Activated B cell treated with CpG ODN at 0.5 μM for 24 hours (primary cell): ENCODE data around the gene GPA33. TPM values are rescaled to one million over a fixed set of nuclear protein-coding genes. Genes with fewer than 3 reads are reported as not detected.

Source experiments
- ATAC-seq: fragments of 200-7000 bp; cut with Tn5 transposase; one replicate; pipeline ENCODE4 v1.10.0; 2021; ENCODE audit warnings: low read depth, mild to moderate bottlenecking, moderate library complexity
- CTCF ChIA-PET: fragments of 350-600 bp; sonication (Branson Sonifier 250); formaldehyde crosslinking; loops from one replicate; lab custom pipeline; 2021; ENCODE audit warnings: antibody characterized with exemption; lab: Charles Lee
- POLR2A ChIA-PET: fragments of 350-600 bp; sonication (Branson Sonifier 250); formaldehyde crosslinking; loops from one replicate; lab custom pipeline; 2021; ENCODE audit warnings: antibody characterized with exemption; lab: Charles Lee
- DNase-seq: peaks from one replicate; pipeline ENCODE4 v3.0.0; 2022
- H3K27ac Mint-ChIP-seq: one replicate; pipeline ENCODE4 v1.8.0; 2020; ENCODE audit warnings: mixed read lengths
- H3K27me3 Mint-ChIP-seq: one replicate; pipeline ENCODE4 v1.8.0; 2021; ENCODE audit warnings: mixed read lengths
- H3K36me3 Mint-ChIP-seq: one replicate; pipeline ENCODE4 v1.8.0; 2021; ENCODE audit warnings: low read depth, mixed read lengths
- H3K4me1 Mint-ChIP-seq: one replicate; pipeline ENCODE4 v1.8.0; 2021; ENCODE audit warnings: mixed read lengths
- H3K4me3 Mint-ChIP-seq: one replicate; pipeline ENCODE4 v1.8.0; 2020; ENCODE audit warnings: mild to moderate bottlenecking, mixed read lengths
- H3K9me3 Mint-ChIP-seq: one replicate; pipeline ENCODE4 v1.8.0; 2020; ENCODE audit warnings: mixed read lengths
- intact Hi-C: fragments of 100-400 bp; cut with micrococcal nuclease; formaldehyde crosslinking; loops from one replicate; pipeline ENCODE4 v1.15.1; 2024
- total RNA-seq: library from RNA; stranded (reverse); gene quantifications from 2 replicates; pipeline ENCODE4 v1.2.3, GENCODE V29; 2022
- TF ChIP-seq, protein P1 (sequence below): fragments of 200-600 bp; IDR thresholded peaks from one replicate; pipeline ENCODE4 v1.8.0; 2022; ENCODE audit warnings: antibody characterized with exemption, mild to moderate bottlenecking

The GPA33 gene
- total RNA-seq, 1 donor from 2014 or later, result not detected

- H3K9me3 Mint-ChIP-seq, result no peaks in the 10 kb centered on the region
- TF ChIP-seq, protein P1, sequence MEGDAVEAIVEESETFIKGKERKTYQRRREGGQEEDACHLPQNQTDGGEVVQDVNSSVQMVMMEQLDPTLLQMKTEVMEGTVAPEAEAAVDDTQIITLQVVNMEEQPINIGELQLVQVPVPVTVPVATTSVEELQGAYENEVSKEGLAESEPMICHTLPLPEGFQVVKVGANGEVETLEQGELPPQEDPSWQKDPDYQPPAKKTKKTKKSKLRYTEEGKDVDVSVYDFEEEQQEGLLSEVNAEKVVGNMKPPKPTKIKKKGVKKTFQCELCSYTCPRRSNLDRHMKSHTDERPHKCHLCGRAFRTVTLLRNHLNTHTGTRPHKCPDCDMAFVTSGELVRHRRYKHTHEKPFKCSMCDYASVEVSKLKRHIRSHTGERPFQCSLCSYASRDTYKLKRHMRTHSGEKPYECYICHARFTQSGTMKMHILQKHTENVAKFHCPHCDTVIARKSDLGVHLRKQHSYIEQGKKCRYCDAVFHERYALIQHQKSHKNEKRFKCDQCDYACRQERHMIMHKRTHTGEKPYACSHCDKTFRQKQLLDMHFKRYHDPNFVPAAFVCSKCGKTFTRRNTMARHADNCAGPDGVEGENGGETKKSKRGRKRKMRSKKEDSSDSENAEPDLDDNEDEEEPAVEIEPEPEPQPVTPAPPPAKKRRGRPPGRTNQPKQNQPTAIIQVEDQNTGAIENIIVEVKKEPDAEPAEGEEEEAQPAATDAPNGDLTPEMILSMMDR, result no peak
- DNase-seq (no peak), ATAC-seq (no peak)
- CTCF ChIA-PET, result no interaction called here
- H3K27ac Mint-ChIP-seq, result no peak overlapping the region
- H3K27me3 Mint-ChIP-seq, result peaks cover 29% of the 10 kb centered on the region
- no peaks in the 10 kb centered on the region for H3K36me3 Mint-ChIP-seq
- intact Hi-C loops, result no loop called here
- H3K4me1 Mint-ChIP-seq, result no peaks in the 10 kb centered on the region
- POLR2A ChIA-PET, result no interaction called here
- H3K4me3 Mint-ChIP-seq, result no peak overlapping the region
These were observed 76.9 kb downstream of the GPA33 start for GRCh38 chr1:167013108-167013929.

GRCh38 chr1:167012570-167012969, 77.6 kb downstream of the GPA33 start:
- intact Hi-C loops, result no loop called here
- no peak for ATAC-seq
- no peak for DNase-seq
- Mint-ChIP-seq H3K27ac (no peak overlapping the region), H3K4me3 (no peak overlapping the region), H3K27me3 (peaks cover 29% of the 10 kb centered on the region), H3K36me3 (no peaks in the 10 kb centered on the region), H3K4me1 (no peaks in the 10 kb centered on the region), H3K9me3 (no peaks in the 10 kb centered on the region)
- TF ChIP-seq, protein P1, result no peak
- POLR2A ChIA-PET, result no interaction called here
- CTCF ChIA-PET, result no interaction called here

- Mint-ChIP-seq H3K9me3 (no peaks in the 10 kb centered on the region), H3K27me3 (peaks cover 29% of the 10 kb centered on the region), H3K27ac (no peak overlapping the region), H3K4me3 (no peak overlapping the region), H3K36me3 (no peaks in the 10 kb centered on the region), H3K4me1 (no peaks in the 10 kb centered on the region)
- POLR2A ChIA-PET, result no interaction called here
- CTCF ChIA-PET, result no interaction called here
- intact Hi-C loops, result no loop called here
- TF ChIP-seq, protein P1, result no peak
- DNase-seq (no peak), ATAC-seq (no peak)
These were observed 78.5 kb downstream of the GPA33 start for GRCh38 chr1:167011560-167012191.

DNA sequence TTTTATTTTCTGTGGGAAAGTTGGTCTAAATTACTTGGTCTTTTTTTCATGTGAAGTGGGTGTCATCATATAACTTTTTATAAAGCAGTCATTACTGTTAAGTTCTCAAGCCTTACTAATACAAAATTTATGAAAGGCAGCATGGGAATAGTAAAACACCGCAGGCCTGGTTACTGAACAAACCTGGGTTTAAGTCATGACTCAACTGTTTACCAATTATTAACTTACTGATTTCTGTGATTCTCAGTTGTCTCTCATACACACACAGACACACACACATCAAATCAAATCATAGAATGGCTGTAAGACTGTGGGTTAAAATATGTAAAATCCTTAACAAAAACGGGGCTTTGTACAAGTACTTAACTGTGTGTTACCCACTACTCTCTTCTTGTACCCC, 86.5 kb downstream of the GPA33 start:
- DNase-seq (no peak), ATAC-seq (no peak)
- Mint-ChIP-seq H3K27ac (no peak overlapping the region), H3K4me3 (no peak overlapping the region), H3K9me3 (peaks cover 7% of the 10 kb centered on the region), H3K27me3 (peaks cover 6% of the 10 kb centered on the region), H3K36me3 (no peaks in the 10 kb centered on the region), H3K4me1 (no peaks in the 10 kb centered on the region)
- intact Hi-C loops, result loop anchor here (5.0 kb wide), 1 partner anchor 34 kb away; no protein-coding TSS in a partner anchor
- TF ChIP-seq, protein P1, result no peak
- ChIA-PET CTCF (no interaction called here), POLR2A (no interaction called here)

Other genes with a start within 250 kb of the GPA33 start
- 13.6 and 15.3 TPM in 2 replicates for gene TADA1, start 214.1 kb downstream of the GPA33 start, total RNA-seq
- 1.00 and 1.2 TPM in 2 replicates for gene ILDR2, start 114.8 kb downstream of the GPA33 start, total RNA-seq
- not detected in 2 replicates for gene MAEL, start 101.1 kb downstream of the GPA33 start, total RNA-seq
- gene STYXL2, start 3.7 kb upstream of the GPA33 start, total RNA-seq, result not detected in 2 replicates
- 30.5 and 35.5 TPM in 2 replicates for gene POU2F1, start 130.5 kb upstream of the GPA33 start, total RNA-seq